GM12875 (cell line): ENCODE data around the gene CCDC82.

Experiments
- H3K4me3 ChIP-seq: one replicate; pipeline ENCODE4 v1.5.1; 2011; ENCODE audit warnings: low read depth, low read length, control low read depth
- CTCF ChIP-seq: IDR thresholded peaks from 2 replicates; pipeline ENCODE4 v1.5.1; 2011; ENCODE audit warnings: low read depth, mild to moderate bottlenecking, control low read depth, inconsistent platforms, low read length, moderate library complexity, borderline replicate concordance; ENCODE audit not compliant: insufficient read depth

The CCDC82 gene

DNA sequence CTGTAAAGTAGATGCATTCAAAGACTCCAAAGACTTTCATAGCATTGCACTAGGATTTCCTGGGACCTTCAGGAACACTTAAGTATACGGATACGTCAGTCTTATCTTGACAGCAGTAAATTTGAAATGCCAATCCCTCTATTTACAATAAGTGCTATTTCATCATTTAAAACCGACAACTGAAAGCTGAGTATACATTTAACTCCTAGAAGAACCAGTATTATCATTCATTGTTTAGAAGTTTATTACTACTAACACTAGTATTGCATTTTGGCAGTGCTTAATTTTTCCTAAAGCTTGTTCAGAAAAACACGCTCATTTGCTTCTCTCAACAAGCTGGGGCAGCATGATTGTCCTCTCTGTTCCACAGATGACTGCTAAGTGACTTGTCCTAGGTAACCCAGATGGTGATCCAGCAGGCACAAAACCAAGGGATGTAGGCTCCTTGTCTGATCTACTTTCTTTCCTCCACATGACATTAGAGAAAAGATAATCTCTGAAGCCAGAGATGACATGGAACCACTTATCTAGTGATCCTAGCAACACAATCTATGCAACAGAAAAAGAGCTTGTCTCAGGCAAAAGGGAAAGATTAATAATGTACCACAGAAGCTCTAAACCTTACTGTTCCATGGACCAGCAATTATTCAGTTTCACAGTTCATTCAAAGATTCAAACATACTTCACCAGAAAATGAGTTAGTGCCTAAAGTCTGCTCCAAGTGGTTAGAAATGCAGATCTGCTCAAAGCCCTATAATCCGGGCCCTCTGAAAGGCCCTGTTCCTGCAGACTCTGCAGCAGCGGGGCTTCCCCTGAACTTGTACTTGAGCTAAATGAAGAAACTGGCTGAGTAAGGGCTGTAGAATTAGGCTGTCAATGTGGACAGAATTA, 51.9 kb downstream of the CCDC82 start:
- TF ChIP-seq CTCF = no peak
- no peak overlapping the region for H3K4me3 ChIP-seq

- no peak for TF ChIP-seq CTCF
- no peak overlapping the region for H3K4me3 ChIP-seq
Measured at GRCh38 chr11:96335388-96335787, 54.3 kb downstream of the CCDC82 start.

GRCh38 chr11:96334219-96334618, 55.5 kb downstream of the CCDC82 start:
- no peak overlapping the region for H3K4me3 ChIP-seq
- TF ChIP-seq CTCF = no peak

GRCh38 chr11:96333191-96333719, 56.5 kb downstream of the CCDC82 start:
- no peak for TF ChIP-seq CTCF
- no peak overlapping the region for H3K4me3 ChIP-seq

DNA sequence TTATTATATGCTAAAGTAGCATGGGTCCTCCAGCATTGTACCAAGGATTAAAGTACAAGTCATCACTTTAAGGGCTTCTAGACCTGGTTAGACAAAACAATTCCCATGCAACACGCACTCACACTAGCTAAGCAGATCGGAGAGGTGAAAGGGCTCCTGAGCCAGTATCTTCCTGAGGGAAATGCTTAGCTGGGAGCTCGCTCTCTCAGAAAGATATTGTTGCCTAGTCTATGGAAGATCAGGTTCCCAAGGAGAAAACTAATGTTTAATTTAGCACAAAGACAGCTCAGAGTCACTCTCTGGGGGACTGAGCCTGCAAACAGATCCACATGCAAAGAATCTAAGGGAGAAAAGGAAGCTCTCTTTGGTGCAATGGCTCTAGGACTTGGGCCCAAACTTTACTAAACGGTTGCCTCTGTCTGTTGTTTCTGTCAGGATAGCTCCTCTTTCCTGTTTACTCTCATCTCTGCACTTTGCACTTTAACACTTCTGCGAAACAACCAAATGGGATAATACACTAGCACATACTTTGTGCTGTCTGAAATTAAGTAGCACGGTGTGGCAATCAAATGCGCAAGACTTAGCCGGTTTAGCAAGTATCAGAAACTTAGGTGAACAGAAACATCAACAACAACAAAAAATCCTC, 57.5 kb downstream of the CCDC82 start:
- H3K4me3 ChIP-seq = no peak overlapping the region
- no peak for TF ChIP-seq CTCF

- no peak for TF ChIP-seq CTCF
- no peak overlapping the region for H3K4me3 ChIP-seq
Measured at GRCh38 chr11:96331699-96332116, 58.0 kb downstream of the CCDC82 start.

GRCh38 chr11:96330511-96330859, 59.2 kb downstream of the CCDC82 start:
- no peak for TF ChIP-seq CTCF
- no peak overlapping the region for H3K4me3 ChIP-seq
